Liver (tissue), 9 donors: ENCODE measurements around the gene CHCHD1. TPM values are rescaled to one million over a fixed set of nuclear protein-coding genes. Genes with fewer than 3 reads are reported as not detected.

ENCODE experiments used
- DNase-seq: peaks from one replicate; pipeline ENCODE4 v3.0.0-alpha.2; 2017; ENCODE audit warnings: low spot score
- H3K27ac ChIP-seq, 2 donors: one replicate each; pipeline ENCODE4 v1.7.0; 2013; ENCODE audit warnings: inconsistent platforms in 2 of 2, low read length in 2 of 2, control low read depth in 1 of 2, low read depth in 1 of 2, mild to moderate bottlenecking in 1 of 2
- H3K27me3 ChIP-seq, 4 donors: one replicate each; pipeline versions ENCODE4 v1.6.1 to v1.7.0; 2013; ENCODE audit warnings: low read length in 3 of 4, inconsistent platforms in 1 of 4, mild to moderate bottlenecking in 1 of 4, moderate library complexity in 1 of 4; ENCODE audit not compliant: control insufficient read depth in 4 of 4, insufficient read depth in 4 of 4
- H3K36me3 ChIP-seq, 4 donors: one replicate each; pipeline versions ENCODE4 v1.6.1 to v1.7.0; 2013; ENCODE audit warnings: low read length in 3 of 4, mild to moderate bottlenecking in 3 of 4, low read depth in 1 of 4, moderate library complexity in 1 of 4; ENCODE audit not compliant: control insufficient read depth in 4 of 4, insufficient read depth in 3 of 4
- H3K4me1 ChIP-seq, 4 donors: one replicate each; pipeline versions ENCODE4 v1.6.1 to v1.7.0; 2013; ENCODE audit warnings: low read length in 3 of 4, mild to moderate bottlenecking in 3 of 4, moderate library complexity in 1 of 4; ENCODE audit not compliant: control insufficient read depth in 4 of 4, insufficient read depth in 4 of 4
- H3K4me3 ChIP-seq, 3 donors: one replicate each; pipeline versions ENCODE4 v1.6.1 to v1.7.0; 2013; ENCODE audit warnings: low read length in 3 of 3, control low read depth in 1 of 3, low read depth in 1 of 3, mild to moderate bottlenecking in 1 of 3
- H3K9ac ChIP-seq, 2 donors: one replicate each; pipeline ENCODE4 v1.7.0; 2013; ENCODE audit warnings: low read length in 2 of 2, mild to moderate bottlenecking in 2 of 2, moderate library complexity in 2 of 2, control low read depth in 1 of 2, low read depth in 1 of 2
- H3K9me3 ChIP-seq, 4 donors: one replicate each; pipeline versions ENCODE4 v1.6.1 to v1.7.0; 2013; ENCODE audit warnings: low read length in 3 of 4; ENCODE audit not compliant: control insufficient read depth in 4 of 4
- FOXA2 ChIP-seq: IDR thresholded peaks from 2 replicates; pipeline ENCODE4 v1.6.1; 2016; ENCODE audit warnings: antibody characterized with exemption
- GABPA ChIP-seq, 2 donors: IDR thresholded peaks in 1 of 2; conservative IDR thresholded peaks in 1 of 2; 2 replicates each; pipeline ENCODE4 v1.6.1; 2016; ENCODE audit warnings: antibody characterized with exemption in 2 of 2, mild to moderate bottlenecking in 1 of 2, moderate library complexity in 1 of 2
- HNF4G ChIP-seq: IDR thresholded peaks from 2 replicates; pipeline ENCODE4 v1.6.1; 2016; ENCODE audit warnings: antibody characterized with exemption
- JUND ChIP-seq, 2 donors: IDR thresholded peaks; 2 replicates each; pipeline ENCODE4 v1.6.1; 2016; ENCODE audit warnings: antibody characterized with exemption in 2 of 2
- NR2F2 ChIP-seq: IDR thresholded peaks from 2 replicates; pipeline ENCODE4 v1.6.1; 2016; ENCODE audit warnings: antibody characterized with exemption
- RAD21 ChIP-seq, 2 donors: IDR thresholded peaks; 2 replicates each; pipeline ENCODE4 v1.6.1; 2016; ENCODE audit warnings: antibody characterized with exemption in 2 of 2, mild to moderate bottlenecking in 2 of 2
- SP1 ChIP-seq: IDR thresholded peaks from 2 replicates; pipeline ENCODE4 v1.6.1; 2018; ENCODE audit warnings: antibody characterized with exemption, mild to moderate bottlenecking
- TAF1 ChIP-seq: conservative IDR thresholded peaks from 2 replicates; pipeline ENCODE4 v1.6.1; 2016; ENCODE audit warnings: antibody characterized with exemption, mild to moderate bottlenecking
- WGBS: extraction: QIAGEN DNeasy Blood & Tissue Kit; methylation state at CpG from one replicate; pipeline ENCODE4 v1.1.7; 2013; 5-methylcytosine and 5-hydroxymethylcytosine counted together
- polyA plus RNA-seq, 2 donors: library from polyadenylated mRNA; stranded (reverse) in 1 of 2; unstranded in 1 of 2; fragments of 200-250 nt in 1 of 2; fragments of >200 nt in 1 of 2; fragmentation: Nextera tagmentation in 1 of 2; extraction: Ambion mirVana in 1 of 2; gene quantifications; one replicate each; pipeline versions ENCODE4 v1.2.1 to v1.2.3, GENCODE V29; 2013 to 2015
- total RNA-seq, 2 donors: library from RNA; depleted of rRNA; stranded (reverse); fragments of >200 nt; gene quantifications; one replicate each; pipeline ENCODE4 v1.2.3, GENCODE V29; 2014
- TF ChIP-seq, protein P1 (sequence below): IDR thresholded peaks from 2 replicates; pipeline ENCODE4 v1.6.1; 2016; ENCODE audit warnings: antibody characterized with exemption, mild to moderate bottlenecking
- TF ChIP-seq, protein P2 (sequence below): IDR thresholded peaks from 2 replicates; pipeline ENCODE4 v1.6.1; 2016; ENCODE audit warnings: antibody characterized with exemption
- TF ChIP-seq, protein P3 (sequence below): IDR thresholded peaks from 2 replicates; pipeline ENCODE4 v1.6.1; 2016; ENCODE audit warnings: antibody characterized with exemption
- TF ChIP-seq, protein P4 (sequence below): IDR thresholded peaks from 2 replicates; pipeline ENCODE4 v1.6.1; 2016; ENCODE audit warnings: antibody characterized with exemption
- donor health status: healthy.
- donor health status: healthy.
- donor health status: healthy.
- donor health status: healthy.
- donor health status: healthy.

The CHCHD1 gene
- total and polyA plus RNA-seq, 4 donors = 7.6 to 47.4 (median 23.1) TPM

DNA sequence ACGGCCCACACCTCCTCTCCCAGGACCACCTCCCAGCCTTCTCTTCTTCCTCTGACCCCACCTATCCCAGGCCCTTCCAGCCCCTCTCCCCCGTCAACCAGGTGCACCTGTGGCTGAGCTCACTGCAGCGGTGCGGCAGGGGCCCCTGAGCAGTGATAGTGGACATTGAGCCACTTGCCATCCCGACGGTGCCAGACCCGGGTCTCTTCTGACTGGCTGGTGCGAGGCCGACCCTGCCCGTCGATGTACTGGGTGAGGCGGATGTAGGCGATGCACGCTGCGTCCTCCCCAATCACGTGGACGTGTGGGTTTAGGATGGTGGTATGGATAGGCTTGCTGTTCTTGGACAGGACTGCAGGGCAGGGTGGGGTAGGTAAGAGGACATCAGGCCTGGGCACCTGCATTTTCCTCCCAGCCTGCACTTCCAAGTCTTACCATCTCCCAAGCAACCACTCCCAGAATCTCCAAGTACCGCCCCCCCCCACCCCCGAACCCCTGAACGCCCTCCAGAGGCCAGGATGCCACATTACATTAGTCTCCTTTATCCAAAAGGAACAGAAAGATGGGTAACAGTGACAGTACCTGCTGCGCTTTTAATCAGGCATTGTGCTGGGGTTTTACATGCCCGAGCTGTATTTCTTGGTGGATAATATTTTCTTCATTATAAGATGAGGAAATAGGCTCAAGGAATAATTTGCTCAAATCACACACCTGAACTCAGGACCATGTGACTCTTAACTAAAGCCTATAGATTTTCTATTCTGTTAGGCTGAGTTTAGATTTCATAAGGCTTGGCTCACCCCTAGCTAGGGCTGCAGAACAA lies 33.3 kb downstream of the CHCHD1 start:
- peaks cover 0 to 6% (median 0%) of the 10 kb centered on the region in 4 donors for H3K36me3 ChIP-seq
- H3K4me3 ChIP-seq = no peak overlapping the region
- H3K27me3 ChIP-seq = no peaks in the 10 kb centered on the region
- WGBS = 88% methylated on average over 22 of the region's 22 CpGs
- H3K27ac ChIP-seq = no peak overlapping the region
- H3K9ac ChIP-seq = no peak overlapping the region
- peaks cover 17 to 42% (median 39%) of the 10 kb centered on the region in 4 donors for H3K4me1 ChIP-seq
- no peak for DNase-seq
- H3K9me3 ChIP-seq = no peaks in the 10 kb centered on the region
- TF ChIP-seq GABPA (IDR thresholded peaks at IDR 0.05 in 1 of 2, conservative IDR thresholded peaks at IDR 0.05 in 1 of 2) (no peak), RAD21 (IDR thresholded peaks at IDR 0.05) (no peak)
- TF ChIP-seq, protein P1, sequence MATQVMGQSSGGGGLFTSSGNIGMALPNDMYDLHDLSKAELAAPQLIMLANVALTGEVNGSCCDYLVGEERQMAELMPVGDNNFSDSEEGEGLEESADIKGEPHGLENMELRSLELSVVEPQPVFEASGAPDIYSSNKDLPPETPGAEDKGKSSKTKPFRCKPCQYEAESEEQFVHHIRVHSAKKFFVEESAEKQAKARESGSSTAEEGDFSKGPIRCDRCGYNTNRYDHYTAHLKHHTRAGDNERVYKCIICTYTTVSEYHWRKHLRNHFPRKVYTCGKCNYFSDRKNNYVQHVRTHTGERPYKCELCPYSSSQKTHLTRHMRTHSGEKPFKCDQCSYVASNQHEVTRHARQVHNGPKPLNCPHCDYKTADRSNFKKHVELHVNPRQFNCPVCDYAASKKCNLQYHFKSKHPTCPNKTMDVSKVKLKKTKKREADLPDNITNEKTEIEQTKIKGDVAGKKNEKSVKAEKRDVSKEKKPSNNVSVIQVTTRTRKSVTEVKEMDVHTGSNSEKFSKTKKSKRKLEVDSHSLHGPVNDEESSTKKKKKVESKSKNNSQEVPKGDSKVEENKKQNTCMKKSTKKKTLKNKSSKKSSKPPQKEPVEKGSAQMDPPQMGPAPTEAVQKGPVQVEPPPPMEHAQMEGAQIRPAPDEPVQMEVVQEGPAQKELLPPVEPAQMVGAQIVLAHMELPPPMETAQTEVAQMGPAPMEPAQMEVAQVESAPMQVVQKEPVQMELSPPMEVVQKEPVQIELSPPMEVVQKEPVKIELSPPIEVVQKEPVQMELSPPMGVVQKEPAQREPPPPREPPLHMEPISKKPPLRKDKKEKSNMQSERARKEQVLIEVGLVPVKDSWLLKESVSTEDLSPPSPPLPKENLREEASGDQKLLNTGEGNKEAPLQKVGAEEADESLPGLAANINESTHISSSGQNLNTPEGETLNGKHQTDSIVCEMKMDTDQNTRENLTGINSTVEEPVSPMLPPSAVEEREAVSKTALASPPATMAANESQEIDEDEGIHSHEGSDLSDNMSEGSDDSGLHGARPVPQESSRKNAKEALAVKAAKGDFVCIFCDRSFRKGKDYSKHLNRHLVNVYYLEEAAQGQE = no peak

DNA sequence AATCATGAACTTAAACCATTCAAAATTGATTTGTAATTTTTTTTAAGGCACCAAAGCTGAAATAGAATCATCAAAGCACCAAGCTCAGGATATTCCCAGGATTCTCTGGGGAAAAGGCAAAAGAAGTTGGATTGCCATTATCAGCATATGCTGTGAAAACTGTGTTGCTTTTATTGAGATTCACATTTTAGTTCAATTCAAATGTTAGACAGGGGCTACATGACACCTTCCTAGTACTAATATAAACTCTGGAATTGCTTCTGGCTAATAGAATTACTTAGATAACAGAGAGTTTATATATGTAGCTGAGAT lies 33.8 kb downstream of the CHCHD1 start:
- no peak for DNase-seq
- TF ChIP-seq NR2F2 = no peak
- TF ChIP-seq SP1 = no peak
- TF ChIP-seq FOXA2 = no peak
- TF ChIP-seq TAF1 = no peak
- TF ChIP-seq, protein P1 = no peak
- no peak for TF ChIP-seq JUND (IDR thresholded peaks at IDR 0.05)
- TF ChIP-seq HNF4G = no peak
- no peak for TF ChIP-seq GABPA (IDR thresholded peaks at IDR 0.05 in 1 of 2, conservative IDR thresholded peaks at IDR 0.05 in 1 of 2)
- TF ChIP-seq, protein P2, sequence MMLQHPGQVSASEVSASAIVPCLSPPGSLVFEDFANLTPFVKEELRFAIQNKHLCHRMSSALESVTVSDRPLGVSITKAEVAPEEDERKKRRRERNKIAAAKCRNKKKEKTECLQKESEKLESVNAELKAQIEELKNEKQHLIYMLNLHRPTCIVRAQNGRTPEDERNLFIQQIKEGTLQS = no peak
- TF ChIP-seq, protein P3, sequence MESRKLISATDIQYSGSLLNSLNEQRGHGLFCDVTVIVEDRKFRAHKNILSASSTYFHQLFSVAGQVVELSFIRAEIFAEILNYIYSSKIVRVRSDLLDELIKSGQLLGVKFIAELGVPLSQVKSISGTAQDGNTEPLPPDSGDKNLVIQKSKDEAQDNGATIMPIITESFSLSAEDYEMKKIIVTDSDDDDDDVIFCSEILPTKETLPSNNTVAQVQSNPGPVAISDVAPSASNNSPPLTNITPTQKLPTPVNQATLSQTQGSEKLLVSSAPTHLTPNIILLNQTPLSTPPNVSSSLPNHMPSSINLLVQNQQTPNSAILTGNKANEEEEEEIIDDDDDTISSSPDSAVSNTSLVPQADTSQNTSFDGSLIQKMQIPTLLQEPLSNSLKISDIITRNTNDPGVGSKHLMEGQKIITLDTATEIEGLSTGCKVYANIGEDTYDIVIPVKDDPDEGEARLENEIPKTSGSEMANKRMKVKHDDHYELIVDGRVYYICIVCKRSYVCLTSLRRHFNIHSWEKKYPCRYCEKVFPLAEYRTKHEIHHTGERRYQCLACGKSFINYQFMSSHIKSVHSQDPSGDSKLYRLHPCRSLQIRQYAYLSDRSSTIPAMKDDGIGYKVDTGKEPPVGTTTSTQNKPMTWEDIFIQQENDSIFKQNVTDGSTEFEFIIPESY = no peak
- TF ChIP-seq, protein P4, sequence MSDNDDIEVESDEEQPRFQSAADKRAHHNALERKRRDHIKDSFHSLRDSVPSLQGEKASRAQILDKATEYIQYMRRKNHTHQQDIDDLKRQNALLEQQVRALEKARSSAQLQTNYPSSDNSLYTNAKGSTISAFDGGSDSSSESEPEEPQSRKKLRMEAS = no peak
- no peak overlapping the region for H3K9ac ChIP-seq
- H3K9me3 ChIP-seq = no peaks in the 10 kb centered on the region
- no peaks in the 10 kb centered on the region for H3K27me3 ChIP-seq
- peaks cover 18 to 39% (median 37%) of the 10 kb centered on the region in 4 donors for H3K4me1 ChIP-seq
- H3K27ac ChIP-seq = peak overlapping the region in 1 of 2 donors; percentile 21
- H3K36me3 ChIP-seq = peaks cover 0 to 6% (median 0%) of the 10 kb centered on the region in 4 donors
- H3K4me3 ChIP-seq = no peak overlapping the region
